HEK293 (cell line): ENCODE results near the gene RUNX1.

Source experiments
- ZBTB17 ChIP-seq: fragments of 450-650 bp; formaldehyde crosslinking; IDR thresholded peaks from 2 replicates; pipeline ENCODE4 v1.5.1; 2016; ENCODE audit warnings: missing biosample characterization, missing genetic modification characterization
- ZNF354C ChIP-seq: fragments of 450-650 bp; formaldehyde crosslinking; IDR thresholded peaks from 2 replicates; pipeline ENCODE4 v1.5.1; 2016; ENCODE audit warnings: missing biosample characterization, missing genetic modification characterization, low read depth, borderline replicate concordance
- ZNF596 ChIP-seq: fragments of 450-650 bp; IDR thresholded peaks from 2 replicates; pipeline ENCODE4 v1.5.0; 2018; ENCODE audit warnings: missing biosample characterization, mild to moderate bottlenecking, missing genetic modification characterization, moderate library complexity

DNA sequence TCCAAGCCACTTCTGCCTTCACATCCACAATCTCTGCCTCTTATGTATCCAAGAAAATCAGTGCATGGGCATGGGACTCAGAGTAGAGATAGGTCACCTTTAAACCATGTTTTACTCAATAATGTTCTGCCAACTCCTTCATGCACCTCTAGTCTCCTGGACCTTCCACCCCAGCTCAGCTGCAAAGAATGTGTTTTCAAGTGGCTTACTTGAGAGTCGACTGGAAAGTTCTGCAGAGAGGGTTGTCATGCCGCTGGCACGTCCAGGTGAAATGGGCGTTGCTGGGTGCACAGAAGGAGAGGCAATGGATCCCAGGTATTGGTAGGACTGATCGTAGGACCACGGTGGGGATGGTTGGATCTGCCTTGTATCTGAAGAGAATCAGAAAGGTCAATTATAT lies 250.0 kb downstream of the RUNX1 start:
- TF ChIP-seq ZNF596 (tag by site-specific recombination) (no peak), ZNF354C (tag by site-specific recombination) (no peak), ZBTB17 (tag by site-specific recombination) (no peak)
